Measurements from ENCODE around the gene PAK1IP1.
"Not testable (repeated sequence)": the region's sequence is repeated elsewhere in the genome, so short reads cannot be mapped to it uniquely, and the experiment has no call there.

- TF ChIP-seq EZH2 (IDR thresholded peaks at IDR 0.05; ENCODE audit: insufficient read depth, poor library complexity, severe bottlenecking); EZH2phosphoT487 (IDR thresholded peaks at IDR 0.05; ENCODE audit: insufficient read depth, low read depth): not testable (repeated sequence)
These were observed 26.4 kb downstream of the PAK1IP1 start for GRCh38 chr6:10720960-10721849.

Data from GM23248 (cell line).